Measurements from ENCODE around the gene MYH6. TPM values are rescaled to one million over a fixed set of nuclear protein-coding genes. Genes with fewer than 3 reads are reported as not detected.

MYH6 gene
- total RNA-seq, 2 experiments from 2014 or later, result 0.07 to 0.08 TPM

GRCh38 chr14:23347406-23348296 is 60.4 kb downstream of the MYH6 start:
- H3K4me3 Mint-ChIP-seq, result no peak overlapping the region
- no peak for DNase-seq
- CTCF ChIA-PET, result interaction anchor here (1.1 kb wide), 2 partner anchors 20 to 32 kb away, joined by 3 to 7 read pairs; no protein-coding TSS in a partner anchor
- no peaks in the 10 kb centered on the region for H3K9me3 Mint-ChIP-seq
- no peak overlapping the region for H3K27ac Mint-ChIP-seq
- peaks cover 4% of the 10 kb centered on the region for H3K4me1 Mint-ChIP-seq
- POLR2A ChIA-PET, result no interaction called here
- no peaks in the 10 kb centered on the region for H3K36me3 Mint-ChIP-seq (ENCODE audit: low read depth)
- peaks cover 15% of the 10 kb centered on the region for H3K27me3 Mint-ChIP-seq

- no peaks in the 10 kb centered on the region for H3K9me3 Mint-ChIP-seq
- H3K27ac Mint-ChIP-seq, result no peak overlapping the region
- peaks cover 15% of the 10 kb centered on the region for H3K27me3 Mint-ChIP-seq
- DNase-seq, result no peak
- H3K36me3 Mint-ChIP-seq (ENCODE audit: low read depth), result no peaks in the 10 kb centered on the region
- no peak overlapping the region for H3K4me3 Mint-ChIP-seq
- H3K4me1 Mint-ChIP-seq, result peaks cover 4% of the 10 kb centered on the region
- ChIA-PET CTCF (interaction anchor here (0.6 to 1.8 kb wide), 5 partner anchors 11 to 1829 kb away, joined by 3 to 7 read pairs (median 3); no protein-coding TSS in a partner anchor), POLR2A (no interaction called here)
Observed at GRCh38 chr14:23346693-23347405, 61.2 kb downstream of the MYH6 start.

- DNase-seq, result no peak
- no peaks in the 10 kb centered on the region for H3K9me3 Mint-ChIP-seq
- no peak overlapping the region for H3K27ac Mint-ChIP-seq
- H3K4me1 Mint-ChIP-seq, result peaks cover 2% of the 10 kb centered on the region
- peaks cover 12% of the 10 kb centered on the region for H3K27me3 Mint-ChIP-seq
- POLR2A ChIA-PET, result interaction anchor here (0.6 kb wide), 1 partner anchor 209 kb away, joined by 3 read pairs; no protein-coding TSS in a partner anchor
- H3K4me3 Mint-ChIP-seq, result no peak overlapping the region
- CTCF ChIA-PET, result interaction anchor here (0.6 to 1.8 kb wide), 7 partner anchors 9 to 1829 kb away, joined by 3 to 4 read pairs (median 3); partner anchors contain the start of gene PPP1R3E
- no peaks in the 10 kb centered on the region for H3K36me3 Mint-ChIP-seq (ENCODE audit: low read depth)
Observed at GRCh38 chr14:23345987-23346692, 61.9 kb downstream of the MYH6 start.

GRCh38 chr14:23344481-23344880 is 63.6 kb downstream of the MYH6 start:
- Mint-ChIP-seq H3K9me3 (no peaks in the 10 kb centered on the region), H3K36me3 (ENCODE audit: low read depth) (no peaks in the 10 kb centered on the region), H3K4me1 (no peaks in the 10 kb centered on the region), H3K27me3 (peaks cover 7% of the 10 kb centered on the region), H3K4me3 (no peak overlapping the region), H3K27ac (no peak overlapping the region)
- POLR2A ChIA-PET, result no interaction called here
- no peak for DNase-seq
- CTCF ChIA-PET, result interaction anchor here (0.9 kb wide), 1 partner anchor 33 kb away, joined by 3 read pairs; no protein-coding TSS in a partner anchor

GRCh38 chr14:23339506-23340268 is 68.4 kb downstream of the MYH6 start:
- CTCF ChIA-PET, result no interaction called here
- no peaks in the 10 kb centered on the region for H3K4me1 Mint-ChIP-seq
- peaks cover 28% of the 10 kb centered on the region for H3K27me3 Mint-ChIP-seq
- no peaks in the 10 kb centered on the region for H3K36me3 Mint-ChIP-seq (ENCODE audit: low read depth)
- no peak for DNase-seq
- H3K9me3 Mint-ChIP-seq, result no peaks in the 10 kb centered on the region
- H3K4me3 Mint-ChIP-seq, result no peak overlapping the region
- H3K27ac Mint-ChIP-seq, result no peak overlapping the region
- POLR2A ChIA-PET, result no interaction called here

- no peak overlapping the region for H3K4me3 Mint-ChIP-seq
- H3K4me1 Mint-ChIP-seq, result no peaks in the 10 kb centered on the region
- no peak overlapping the region for H3K27ac Mint-ChIP-seq
- CTCF ChIA-PET, result interaction anchor here (0.6 to 0.7 kb wide), 2 partner anchors 15 to 58 kb away, joined by 3 read pairs; no protein-coding TSS in a partner anchor
- no peaks in the 10 kb centered on the region for H3K36me3 Mint-ChIP-seq (ENCODE audit: low read depth)
- H3K9me3 Mint-ChIP-seq, result no peaks in the 10 kb centered on the region
- H3K27me3 Mint-ChIP-seq, result peaks cover 26% of the 10 kb centered on the region
- no peak for DNase-seq
- POLR2A ChIA-PET, result interaction anchor here (0.7 kb wide), 1 partner anchor 233 kb away, joined by 4 read pairs; no protein-coding TSS in a partner anchor
Observed at GRCh38 chr14:23335623-23336022, 72.5 kb downstream of the MYH6 start.

Small RNAs within 50 kb of the gene (microRNA-seq; reads per million reads assigned to microRNA genes)
- gene MIR208A (ENCODE audit: borderline microRNAs expressed, borderline replicate concordance) (0.63 reads per million), gene MIR208B (ENCODE audit: borderline microRNAs expressed, borderline replicate concordance) (1.1 reads per million)

Other genes with a start within 250 kb of the MYH6 start
- gene SLC7A8, start 224.6 kb downstream of the MYH6 start, total RNA-seq, result under 1 TPM; 0.27 to 0.64 TPM
- gene RNF212B, start 170.3 kb downstream of the MYH6 start, total RNA-seq, result not detected
- gene HOMEZ, start 122.1 kb downstream of the MYH6 start, total RNA-seq, result 10 to 100 TPM; 11.4 TPM
- gene PPP1R3E, start 105.4 kb downstream of the MYH6 start, total RNA-seq, result 10 to 100 TPM; 38.6 to 49.2 TPM
- 1 to 10 TPM; 1.7 to 3.2 TPM for gene BCL2L2, start 101.4 kb downstream of the MYH6 start, total RNA-seq
- 100 to 1,000 TPM; 203 to 208 TPM for gene PABPN1, start 86.8 kb downstream of the MYH6 start, total RNA-seq
- gene SLC22A17, start 55.4 kb downstream of the MYH6 start, total RNA-seq, result 1 to 10 TPM; 3.0 to 3.4 TPM
- gene EFS, start 43.1 kb downstream of the MYH6 start, total RNA-seq, result not detected
- not detected for gene IL25, start 35.5 kb downstream of the MYH6 start, total RNA-seq
- not detected for gene CMTM5, start 31.2 kb downstream of the MYH6 start, total RNA-seq
- gene MYH7, start 27.4 kb upstream of the MYH6 start, total RNA-seq, result under 1 TPM; 0.04 to 0.07 TPM
- gene NGDN, start 61.4 kb upstream of the MYH6 start, total RNA-seq, result 10 to 100 TPM; 46.4 to 47.3 TPM
- gene ZFHX2, start 143.5 kb upstream of the MYH6 start, total RNA-seq, result 1 to 10 TPM; 1.0 to 1.1 TPM
- gene THTPA, start 148.0 kb upstream of the MYH6 start, total RNA-seq, result 10 to 100 TPM in 1 of 2 experiments, 1 to 10 TPM in 1; 8.1 to 12.7 TPM
- 100 to 1,000 TPM; 306 to 333 TPM for gene AP1G2, start 159.5 kb upstream of the MYH6 start, total RNA-seq
- gene JPH4, start 170.5 kb upstream of the MYH6 start, total RNA-seq, result not detected
- gene DHRS2, start 228.1 kb upstream of the MYH6 start, total RNA-seq, result under 1 TPM; 0.44 to 0.50 TPM